Keratinocyte (primary cell): ENCODE measurements around the gene GNG4.

Experiments used
- CTCF ChIP-seq, 3 experiments: IDR thresholded peaks in 1 of 3; conservative IDR thresholded peaks in 1 of 3; optimal IDR thresholded peaks in 1 of 3; 2 replicates in 2 of 3; 3 replicates in 1 of 3; pipeline versions ENCODE3 to v1.5.1; 2011; ENCODE audit warnings: low read length in 3 of 3, mild to moderate bottlenecking in 3 of 3, moderate library complexity in 2 of 3, control low read depth in 1 of 3, inconsistent platforms in 1 of 3; ENCODE audit not compliant: insufficient read depth in 2 of 3; ENCODE audit errors: extremely low read depth in 1 of 3
- EZH2 ChIP-seq: IDR thresholded peaks from one replicate; pipeline ENCODE4 v1.6.1; 2012; ENCODE audit warnings: inconsistent platforms, mild to moderate bottlenecking, low read length, moderate library complexity

- TF ChIP-seq CTCF (optimal IDR thresholded peaks at IDR 0.05 in 1 of 3, IDR thresholded peaks at IDR 0.05 in 1 of 3, conservative IDR thresholded peaks at IDR 0.05 in 1 of 3; ENCODE audit: extremely low read depth in 1 of 3, insufficient read depth in 2 of 3, low read length in 3 of 3), result no peak
- no peak for TF ChIP-seq EZH2
Measured at GRCh38 chr1:235646463-235646862, 3.1 kb downstream of the GNG4 start.
